Measurements from ENCODE around the gene SNAPC5. TPM values are rescaled to one million over a fixed set of nuclear protein-coding genes. Genes with fewer than 3 reads are reported as not detected.

Gene SNAPC5
- polyA plus RNA-seq, 1 donor (not counting 4 experiments of a cell fraction or from before 2014, with no cell fraction given), result 16.1 TPM

DNA sequence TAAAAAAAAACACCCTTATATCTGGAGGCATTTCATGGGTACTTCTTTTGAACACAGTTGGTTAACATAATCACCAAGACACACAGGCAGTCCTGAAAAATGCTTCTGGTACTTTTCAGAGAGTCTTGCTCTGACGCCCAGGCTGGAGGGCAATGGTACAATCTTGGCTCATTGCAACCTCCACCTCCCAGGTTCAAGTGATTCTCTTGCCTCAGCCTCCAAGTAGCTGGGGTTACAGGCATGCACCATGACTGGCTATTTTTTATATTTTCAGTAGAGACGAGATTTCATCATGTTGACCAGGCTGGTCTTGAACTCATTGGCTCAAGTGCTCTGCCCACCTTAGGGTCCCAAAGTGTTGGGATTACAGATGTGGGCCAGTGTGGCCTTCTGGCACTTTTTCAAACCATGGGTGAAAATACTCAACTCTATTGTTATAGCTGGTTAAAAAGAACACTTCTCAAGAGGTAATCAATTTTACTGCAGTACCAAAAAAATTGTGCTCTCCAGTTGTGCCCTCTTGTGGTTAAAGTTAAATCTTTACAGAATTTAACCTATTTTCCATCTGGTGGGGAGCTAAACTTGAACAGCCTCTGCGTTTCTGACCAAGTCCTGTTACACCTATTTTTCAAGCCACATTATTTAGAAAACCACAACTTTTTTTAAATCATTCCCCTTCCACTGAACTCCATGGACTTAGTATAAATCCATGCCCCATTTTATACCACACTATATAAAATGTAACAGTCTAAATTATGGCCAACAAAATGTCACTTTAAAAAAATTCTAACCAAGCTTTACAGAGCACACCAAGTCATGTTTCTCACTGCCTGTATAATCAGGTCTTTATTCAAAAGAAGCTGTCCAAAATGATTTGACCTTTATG, 1.2 kb upstream of the SNAPC5 start:
- H3K27me3 ChIP-seq (ENCODE audit: control insufficient read depth, extremely low read depth, insufficient read depth, low read length), result no peaks in the 10 kb centered on the region
- H4K20me1 ChIP-seq (ENCODE audit: control insufficient read depth, extremely low read depth, insufficient read depth, low read length), result peaks cover 19% of the 10 kb centered on the region
- H3K4me3 ChIP-seq (ENCODE audit: control insufficient read depth in 2 of 3, extremely low read depth in 1 of 3, insufficient read depth in 2 of 3, low read depth in 1 of 3, low read length in 3 of 3), result no peak overlapping the region
- no peak overlapping the region for H3K9ac ChIP-seq (ENCODE audit: control insufficient read depth, extremely low read depth, insufficient read depth, low read length)
- FAIRE-seq (no peak), DNase-seq (ENCODE audit: low read depth, low spot score) (no peak)
- H3K4me1 ChIP-seq (ENCODE audit: control insufficient read depth, extremely low read depth, insufficient read depth, low read length), result peaks cover 14% of the 10 kb centered on the region
- H3K36me3 ChIP-seq (ENCODE audit: control insufficient read depth in 2 of 2, extremely low read depth in 1 of 2, insufficient read depth in 2 of 2, low read length in 2 of 2), result peaks cover 27 to 49% of the 10 kb centered on the region in 2 experiments
- no peak overlapping the region for H3K27ac ChIP-seq (ENCODE audit: control insufficient read depth, insufficient read depth, low read length)
- TF ChIP-seq EZH2 (IDR thresholded peaks at IDR 0.05; ENCODE audit: low read length), result no peak
- TF ChIP-seq, protein P1, sequence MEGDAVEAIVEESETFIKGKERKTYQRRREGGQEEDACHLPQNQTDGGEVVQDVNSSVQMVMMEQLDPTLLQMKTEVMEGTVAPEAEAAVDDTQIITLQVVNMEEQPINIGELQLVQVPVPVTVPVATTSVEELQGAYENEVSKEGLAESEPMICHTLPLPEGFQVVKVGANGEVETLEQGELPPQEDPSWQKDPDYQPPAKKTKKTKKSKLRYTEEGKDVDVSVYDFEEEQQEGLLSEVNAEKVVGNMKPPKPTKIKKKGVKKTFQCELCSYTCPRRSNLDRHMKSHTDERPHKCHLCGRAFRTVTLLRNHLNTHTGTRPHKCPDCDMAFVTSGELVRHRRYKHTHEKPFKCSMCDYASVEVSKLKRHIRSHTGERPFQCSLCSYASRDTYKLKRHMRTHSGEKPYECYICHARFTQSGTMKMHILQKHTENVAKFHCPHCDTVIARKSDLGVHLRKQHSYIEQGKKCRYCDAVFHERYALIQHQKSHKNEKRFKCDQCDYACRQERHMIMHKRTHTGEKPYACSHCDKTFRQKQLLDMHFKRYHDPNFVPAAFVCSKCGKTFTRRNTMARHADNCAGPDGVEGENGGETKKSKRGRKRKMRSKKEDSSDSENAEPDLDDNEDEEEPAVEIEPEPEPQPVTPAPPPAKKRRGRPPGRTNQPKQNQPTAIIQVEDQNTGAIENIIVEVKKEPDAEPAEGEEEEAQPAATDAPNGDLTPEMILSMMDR (optimal IDR thresholded peaks at IDR 0.05 in 1 of 3, IDR thresholded peaks at IDR 0.05 in 1 of 3, conservative IDR thresholded peaks at IDR 0.05 in 1 of 3; ENCODE audit: extremely low read depth in 1 of 3, insufficient read depth in 2 of 3, low read length in 3 of 3), result peak in 1 of 3 experiments; percentile 26
- no peaks in the 10 kb centered on the region for H3K9me1 ChIP-seq (ENCODE audit: control insufficient read depth, extremely low read depth, insufficient read depth, low read length)
- H3K4me2 ChIP-seq (ENCODE audit: control insufficient read depth, extremely low read depth, insufficient read depth, low read depth, low read length), result no peak overlapping the region
- peaks cover 44% of the 10 kb centered on the region for H3K79me2 ChIP-seq (ENCODE audit: control insufficient read depth, insufficient read depth, low read length)
- no peaks in the 10 kb centered on the region for H3K9me3 ChIP-seq (ENCODE audit: control insufficient read depth, low read depth, low read length)
- H2AFZ ChIP-seq (ENCODE audit: control insufficient read depth, low read length), result no peak overlapping the region
- dilution Hi-C loops (cut with MboI; ENCODE audit: extremely low pct_ligation_motif_present, low sequenced_read_pairs), result no loop called here

DNA sequence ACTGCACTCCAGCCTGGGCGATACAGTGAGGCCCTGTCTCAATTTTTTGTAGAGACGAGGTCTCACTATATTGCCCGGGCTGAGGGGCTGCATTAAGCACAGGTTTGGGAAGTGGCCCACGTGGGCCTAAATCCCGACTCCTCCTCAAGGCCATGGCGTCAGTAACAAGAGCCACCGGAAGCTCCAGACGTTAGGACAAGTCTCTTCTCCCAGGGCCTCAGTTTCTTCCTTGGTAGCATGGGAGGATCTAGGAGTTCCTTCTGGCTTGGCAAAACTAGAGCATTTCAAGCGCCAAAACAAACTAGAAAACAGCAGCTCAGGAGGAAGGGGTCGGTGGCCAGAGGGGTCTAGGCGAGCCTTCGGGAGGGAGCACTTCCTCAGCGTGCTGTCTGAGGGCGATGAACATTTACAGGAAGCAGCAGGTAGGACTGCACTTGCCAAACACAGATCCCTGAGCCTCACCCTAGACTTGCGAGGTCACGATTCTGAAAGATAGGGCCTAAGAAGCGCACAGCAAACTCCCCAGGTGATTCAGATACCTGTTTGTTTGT, 536 bp downstream of the SNAPC5 start:
- Histone ChIP-seq H3K9me1 (ENCODE audit: control insufficient read depth, extremely low read depth, insufficient read depth, low read length) (no peaks in the 10 kb centered on the region), H3K9ac (ENCODE audit: control insufficient read depth, extremely low read depth, insufficient read depth, low read length) (peak overlapping the region; percentile 76), H4K20me1 (ENCODE audit: control insufficient read depth, extremely low read depth, insufficient read depth, low read length) (peaks cover 16% of the 10 kb centered on the region), H3K27me3 (ENCODE audit: control insufficient read depth, extremely low read depth, insufficient read depth, low read length) (no peaks in the 10 kb centered on the region), H3K36me3 (ENCODE audit: control insufficient read depth in 2 of 2, extremely low read depth in 1 of 2, insufficient read depth in 2 of 2, low read length in 2 of 2) (peaks cover 22 to 37% of the 10 kb centered on the region in 2 experiments), H3K4me2 (ENCODE audit: control insufficient read depth, extremely low read depth, insufficient read depth, low read depth, low read length) (peak overlapping the region; percentile 86), H3K4me1 (ENCODE audit: control insufficient read depth, extremely low read depth, insufficient read depth, low read length) (peaks cover 4% of the 10 kb centered on the region), H3K27ac (ENCODE audit: control insufficient read depth, insufficient read depth, low read length) (peak overlapping the region; percentile 61), H2AFZ (ENCODE audit: control insufficient read depth, low read length) (no peak overlapping the region), H3K79me2 (ENCODE audit: control insufficient read depth, insufficient read depth, low read length) (peaks cover 26% of the 10 kb centered on the region), H3K4me3 (ENCODE audit: control insufficient read depth in 2 of 3, extremely low read depth in 1 of 3, insufficient read depth in 2 of 3, low read depth in 1 of 3, low read length in 3 of 3) (peak overlapping the region; percentile 52 to 79 (median 73)), H3K9me3 (ENCODE audit: control insufficient read depth, low read depth, low read length) (no peaks in the 10 kb centered on the region)
- no peak for DNase-seq (ENCODE audit: low read depth, low spot score)
- TF ChIP-seq, protein P1 (optimal IDR thresholded peaks at IDR 0.05 in 1 of 3, IDR thresholded peaks at IDR 0.05 in 1 of 3, conservative IDR thresholded peaks at IDR 0.05 in 1 of 3; ENCODE audit: extremely low read depth in 1 of 3, insufficient read depth in 2 of 3, low read length in 3 of 3), result no peak
- TF ChIP-seq EZH2 (IDR thresholded peaks at IDR 0.05; ENCODE audit: low read length), result no peak
- no peak for FAIRE-seq
- dilution Hi-C loops (cut with MboI; ENCODE audit: extremely low pct_ligation_motif_present, low sequenced_read_pairs), result no loop called here
